Measurements from ENCODE around the gene ARHGAP6.
"Not testable (repeated sequence)": the region's sequence is repeated elsewhere in the genome, so short reads cannot be mapped to it uniquely, and the experiment has no call there.

The ARHGAP6 gene

GRCh38 chrX:11375614-11376119, 290.1 kb downstream of the ARHGAP6 start:
- Histone ChIP-seq H3K27ac (ENCODE audit: low read depth, low read length) (no peak overlapping the region), H3K27me3 (ENCODE audit: insufficient read depth, low read length) (no peaks in the 10 kb centered on the region), H3K79me2 (ENCODE audit: control insufficient read depth, insufficient read depth, low read length, unreplicated experiment) (no peaks in the 10 kb centered on the region), H3K4me3 (ENCODE audit: low read depth, low read length) (no peak overlapping the region), H3K4me1 (ENCODE audit: control insufficient read depth, insufficient read depth, low read length, unreplicated experiment) (peaks cover 12% of the 10 kb centered on the region), H2AFZ (ENCODE audit: low read length, unreplicated experiment) (no peak overlapping the region), H3K36me3 (ENCODE audit: insufficient read depth, low read length) (no peaks in the 10 kb centered on the region; the same call in 1 of the 2 replicates)

DNA sequence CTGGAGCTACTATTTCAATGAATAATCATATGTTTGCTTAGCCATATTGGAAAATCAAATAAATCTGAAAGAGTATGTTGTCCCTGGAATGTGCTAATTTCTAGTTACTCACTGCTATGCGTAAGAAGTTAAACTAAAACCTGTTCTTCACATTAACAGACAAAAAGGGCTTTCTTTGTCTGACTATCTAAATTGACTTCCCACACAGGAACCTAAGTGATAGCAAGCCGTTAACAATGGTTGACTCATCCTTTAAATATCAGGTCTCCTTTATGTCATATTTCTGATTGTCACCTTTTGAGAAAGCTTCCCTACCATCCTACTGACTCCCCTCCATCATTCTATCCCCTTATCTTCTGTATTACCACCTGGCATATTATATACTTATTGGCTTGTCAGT, 291.1 kb downstream of the ARHGAP6 start:
- Histone ChIP-seq H3K36me3 (ENCODE audit: insufficient read depth, low read length) (no peaks in the 10 kb centered on the region; the same call in 1 of the 2 replicates), H2AFZ (ENCODE audit: low read length, unreplicated experiment) (no peak overlapping the region), H3K27me3 (ENCODE audit: insufficient read depth, low read length) (no peaks in the 10 kb centered on the region), H3K4me3 (ENCODE audit: low read depth, low read length) (no peak overlapping the region), H3K4me1 (ENCODE audit: control insufficient read depth, insufficient read depth, low read length, unreplicated experiment) (peaks cover 2% of the 10 kb centered on the region), H3K27ac (ENCODE audit: low read depth, low read length) (no peak overlapping the region), H3K79me2 (ENCODE audit: control insufficient read depth, insufficient read depth, low read length, unreplicated experiment) (no peaks in the 10 kb centered on the region)

DNA sequence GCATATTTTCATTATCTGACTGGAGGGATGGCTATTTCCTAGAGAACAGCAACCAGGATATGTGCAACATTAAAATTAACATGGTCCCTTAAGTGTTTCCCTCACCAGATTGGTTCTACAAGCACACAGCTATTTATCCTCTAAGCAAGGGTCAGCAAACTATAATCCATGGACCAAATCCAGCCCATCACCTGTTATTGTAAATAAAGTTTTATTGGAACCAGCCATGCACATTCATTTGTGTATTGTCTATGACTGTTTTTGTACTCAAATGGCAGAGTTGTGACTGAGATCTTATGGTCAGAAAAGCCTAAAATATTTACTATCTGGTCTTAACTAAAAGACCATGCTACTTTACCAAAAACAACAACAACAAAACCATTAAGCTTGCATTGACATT, 294.6 kb downstream of the ARHGAP6 start:
- Histone ChIP-seq H3K79me2 (ENCODE audit: control insufficient read depth, insufficient read depth, low read length, unreplicated experiment) (no peaks in the 10 kb centered on the region), H3K27ac (ENCODE audit: low read depth, low read length) (no peak overlapping the region), H3K27me3 (ENCODE audit: insufficient read depth, low read length) (no peaks in the 10 kb centered on the region), H2AFZ (ENCODE audit: low read length, unreplicated experiment) (no peak overlapping the region), H3K4me1 (ENCODE audit: control insufficient read depth, insufficient read depth, low read length, unreplicated experiment) (peaks cover 5% of the 10 kb centered on the region), H3K4me3 (ENCODE audit: low read depth, low read length) (no peak overlapping the region), H3K36me3 (ENCODE audit: insufficient read depth, low read length) (no peaks in the 10 kb centered on the region)

DNA sequence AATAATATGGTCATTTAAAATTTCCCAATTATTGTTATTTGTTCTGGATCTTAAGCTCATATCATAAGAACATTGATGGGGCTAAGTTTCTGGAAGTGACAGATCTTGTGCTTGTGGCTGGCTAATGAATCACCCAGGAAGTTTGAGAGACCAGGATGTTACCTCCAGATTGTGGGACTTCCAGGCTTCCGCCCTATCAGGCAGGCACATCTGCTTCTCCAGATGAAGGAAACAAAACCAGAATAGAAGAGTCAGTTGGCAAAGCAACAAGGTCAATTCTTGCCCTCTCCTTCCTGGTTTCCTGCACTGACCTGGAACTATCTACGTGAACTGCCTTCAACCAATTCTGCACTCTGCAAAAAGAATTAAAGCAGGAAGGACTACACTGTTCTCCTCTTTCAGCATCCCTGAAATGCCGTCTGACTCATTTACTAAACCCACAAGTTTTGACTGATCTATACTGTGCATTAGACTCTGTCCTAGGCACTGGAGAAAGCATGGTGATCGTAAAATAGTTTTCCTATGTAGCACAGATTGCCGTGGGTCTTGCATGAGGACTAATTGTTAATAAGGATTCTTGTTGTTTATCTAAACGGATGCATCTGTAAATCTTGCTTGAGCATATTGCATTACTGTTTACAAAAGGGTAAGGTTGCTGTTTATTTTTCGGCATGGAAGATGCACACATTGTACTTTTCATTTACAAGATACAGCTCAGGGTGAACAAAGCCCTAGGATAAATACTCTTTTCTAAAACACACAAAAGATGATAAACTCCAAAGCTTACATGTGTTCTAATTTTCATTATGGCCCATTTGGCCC, 297.9 kb downstream of the ARHGAP6 start:
- H3K79me2 ChIP-seq (ENCODE audit: control insufficient read depth, insufficient read depth, low read length, unreplicated experiment) = no peaks in the 10 kb centered on the region
- H3K36me3 ChIP-seq (ENCODE audit: insufficient read depth, low read length) = no peaks in the 10 kb centered on the region
- no peak overlapping the region for H2AFZ ChIP-seq (ENCODE audit: low read length, unreplicated experiment)
- H3K27me3 ChIP-seq (ENCODE audit: insufficient read depth, low read length) = no peaks in the 10 kb centered on the region
- H3K4me1 ChIP-seq (ENCODE audit: control insufficient read depth, insufficient read depth, low read length, unreplicated experiment) = peaks cover 5% of the 10 kb centered on the region
- no peak overlapping the region for H3K4me3 ChIP-seq (ENCODE audit: low read depth, low read length)
- H3K27ac ChIP-seq (ENCODE audit: low read depth, low read length) = no peak overlapping the region

DNA sequence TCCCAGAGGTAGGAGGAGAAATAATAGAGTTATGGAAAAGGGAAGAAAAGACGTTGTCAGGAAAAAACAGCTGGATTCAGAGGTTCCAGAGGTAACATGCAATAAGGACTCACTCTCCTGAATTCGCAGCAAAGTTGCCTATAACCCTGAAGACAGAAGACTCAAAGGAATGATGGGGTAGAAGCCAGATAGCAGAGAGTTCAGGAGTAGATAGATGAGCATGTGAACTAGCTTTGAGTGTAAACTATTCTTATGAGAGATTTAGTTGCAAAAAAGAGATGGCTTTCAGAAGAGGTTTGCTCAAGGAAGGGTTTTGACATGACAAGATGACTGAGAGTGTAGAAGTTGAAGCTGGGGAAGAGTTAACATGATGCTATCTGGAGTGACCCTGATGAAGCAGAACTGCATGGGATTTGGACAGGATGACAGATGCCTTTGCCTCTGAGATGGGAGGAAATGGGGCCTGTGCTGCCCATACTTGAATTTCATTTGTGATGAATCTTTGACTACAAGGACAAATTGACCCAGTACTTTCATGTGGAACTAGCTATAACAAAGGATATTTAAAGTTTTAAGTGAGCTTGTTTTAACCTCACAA, 298.6 kb downstream of the ARHGAP6 start:
- Histone ChIP-seq H3K27me3 (ENCODE audit: insufficient read depth, low read length) (no peaks in the 10 kb centered on the region), H3K36me3 (ENCODE audit: insufficient read depth, low read length) (no peaks in the 10 kb centered on the region), H2AFZ (ENCODE audit: low read length, unreplicated experiment) (no peak overlapping the region), H3K27ac (ENCODE audit: low read depth, low read length) (no peak overlapping the region), H3K4me3 (ENCODE audit: low read depth, low read length) (no peak overlapping the region), H3K79me2 (ENCODE audit: control insufficient read depth, insufficient read depth, low read length, unreplicated experiment) (no peaks in the 10 kb centered on the region), H3K4me1 (ENCODE audit: control insufficient read depth, insufficient read depth, low read length, unreplicated experiment) (peaks cover 5% of the 10 kb centered on the region)

GRCh38 chrX:11365426-11365825, 300.3 kb downstream of the ARHGAP6 start:
- no peak overlapping the region for H3K27ac ChIP-seq (ENCODE audit: low read depth, low read length)
- H3K27me3 ChIP-seq (ENCODE audit: insufficient read depth, low read length) = no peaks in the 10 kb centered on the region
- no peak overlapping the region for H3K4me3 ChIP-seq (ENCODE audit: low read depth, low read length)
- H2AFZ ChIP-seq (ENCODE audit: low read length, unreplicated experiment) = no peak overlapping the region
- no peaks in the 10 kb centered on the region for H3K79me2 ChIP-seq (ENCODE audit: control insufficient read depth, insufficient read depth, low read length, unreplicated experiment)
- peaks cover 5% of the 10 kb centered on the region for H3K4me1 ChIP-seq (ENCODE audit: control insufficient read depth, insufficient read depth, low read length, unreplicated experiment)
- H3K36me3 ChIP-seq (ENCODE audit: insufficient read depth, low read length) = no peaks in the 10 kb centered on the region

DNA sequence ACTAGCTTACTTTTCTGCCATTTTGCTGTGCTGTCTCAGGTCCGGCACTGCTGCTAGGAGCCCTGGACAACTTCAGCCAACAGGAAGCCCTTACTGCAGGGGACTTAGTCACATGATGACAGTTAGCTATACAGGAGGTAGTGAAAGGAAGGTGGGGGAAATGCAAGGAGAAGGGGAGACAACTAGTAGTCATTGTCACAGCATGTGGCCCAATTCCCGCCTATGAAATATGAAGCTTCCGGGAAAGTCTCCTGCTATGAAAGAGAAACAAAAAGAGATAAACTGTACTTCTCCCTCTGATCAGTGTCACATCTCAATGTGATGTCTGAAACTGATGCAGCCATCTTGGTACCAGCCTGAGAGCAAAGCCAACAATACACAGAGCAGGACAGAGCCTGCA, 300.9 kb downstream of the ARHGAP6 start:
- Histone ChIP-seq H2AFZ (ENCODE audit: low read length, unreplicated experiment) (no peak overlapping the region), H3K27ac (ENCODE audit: low read depth, low read length) (no peak overlapping the region), H3K36me3 (ENCODE audit: insufficient read depth, low read length) (no peaks in the 10 kb centered on the region), H3K4me3 (ENCODE audit: low read depth, low read length) (no peak overlapping the region), H3K79me2 (ENCODE audit: control insufficient read depth, insufficient read depth, low read length, unreplicated experiment) (no peaks in the 10 kb centered on the region), H3K27me3 (ENCODE audit: insufficient read depth, low read length) (no peaks in the 10 kb centered on the region), H3K4me1 (ENCODE audit: control insufficient read depth, insufficient read depth, low read length, unreplicated experiment) (peaks cover 5% of the 10 kb centered on the region)

GRCh38 chrX:11363825-11364224, 301.9 kb downstream of the ARHGAP6 start:
- H3K27ac ChIP-seq (ENCODE audit: low read depth, low read length); H3K4me3 ChIP-seq (ENCODE audit: low read depth, low read length); H3K79me2 ChIP-seq (ENCODE audit: control insufficient read depth, insufficient read depth, low read length, unreplicated experiment); H3K4me1 ChIP-seq (ENCODE audit: control insufficient read depth, insufficient read depth, low read length, unreplicated experiment); H3K36me3 ChIP-seq (ENCODE audit: insufficient read depth, low read length); H2AFZ ChIP-seq (ENCODE audit: low read length, unreplicated experiment); H3K27me3 ChIP-seq (ENCODE audit: insufficient read depth, low read length): not testable (repeated sequence)

DNA sequence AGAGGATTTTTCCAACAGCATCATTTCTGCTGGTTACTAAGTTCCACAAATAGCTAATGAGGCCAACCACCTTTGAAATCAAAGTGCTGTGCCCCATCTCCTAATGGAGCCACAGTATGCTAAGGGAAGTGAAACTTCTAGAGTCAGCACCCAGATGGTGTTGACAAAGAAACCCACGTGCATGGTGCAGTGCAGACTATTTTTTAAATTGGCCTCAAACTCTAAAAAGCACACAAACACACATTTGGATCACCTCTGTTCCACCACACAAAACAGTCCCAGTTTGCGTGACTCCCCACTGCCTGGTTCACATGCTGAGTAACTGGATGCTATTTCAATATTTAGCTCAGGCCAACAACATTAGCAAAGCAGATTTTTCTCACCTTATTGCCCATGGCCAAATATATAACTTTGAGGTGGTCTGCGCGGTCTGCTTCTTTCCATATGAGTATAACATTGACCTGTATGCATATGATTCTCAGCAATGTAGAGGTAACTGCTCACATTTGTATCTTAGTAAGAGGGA, 302.6 kb downstream of the ARHGAP6 start:
- H3K36me3 ChIP-seq (ENCODE audit: insufficient read depth, low read length) = no peaks in the 10 kb centered on the region
- H3K79me2 ChIP-seq (ENCODE audit: control insufficient read depth, insufficient read depth, low read length, unreplicated experiment) = no peaks in the 10 kb centered on the region
- peaks cover 5% of the 10 kb centered on the region for H3K4me1 ChIP-seq (ENCODE audit: control insufficient read depth, insufficient read depth, low read length, unreplicated experiment)
- no peak overlapping the region for H3K4me3 ChIP-seq (ENCODE audit: low read depth, low read length)
- no peak overlapping the region for H3K27ac ChIP-seq (ENCODE audit: low read depth, low read length)
- H2AFZ ChIP-seq (ENCODE audit: low read length, unreplicated experiment) = no peak overlapping the region
- H3K27me3 ChIP-seq (ENCODE audit: insufficient read depth, low read length) = no peaks in the 10 kb centered on the region

- H3K36me3 ChIP-seq (ENCODE audit: insufficient read depth, low read length); H3K27me3 ChIP-seq (ENCODE audit: insufficient read depth, low read length); H3K79me2 ChIP-seq (ENCODE audit: control insufficient read depth, insufficient read depth, low read length, unreplicated experiment); H3K27ac ChIP-seq (ENCODE audit: low read depth, low read length); H3K4me3 ChIP-seq (ENCODE audit: low read depth, low read length); H3K4me1 ChIP-seq (ENCODE audit: control insufficient read depth, insufficient read depth, low read length, unreplicated experiment); H2AFZ ChIP-seq (ENCODE audit: low read length, unreplicated experiment): not testable (repeated sequence)
Observed at GRCh38 chrX:11361666-11362065, 304.1 kb downstream of the ARHGAP6 start.

DNA sequence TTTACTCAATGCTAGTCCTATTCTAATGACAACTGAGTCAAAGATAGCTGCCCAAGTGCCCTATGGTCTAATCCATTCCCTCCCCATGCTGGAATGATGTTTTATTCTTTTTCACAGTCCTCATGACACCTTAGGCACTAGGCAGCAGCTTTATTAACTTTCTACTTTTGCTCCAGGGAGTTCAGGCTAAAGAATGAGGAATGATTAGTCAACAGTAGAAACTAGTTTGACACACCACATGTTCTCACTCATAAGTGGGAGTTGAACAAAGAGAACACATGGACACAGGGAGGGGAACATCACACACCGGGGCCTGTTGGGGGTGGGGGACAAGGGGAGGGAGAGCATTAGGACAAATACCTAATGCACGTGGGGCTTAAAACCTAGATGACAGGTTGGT, 309.8 kb downstream of the ARHGAP6 start:
- H3K27ac ChIP-seq (ENCODE audit: low read depth, low read length); H3K79me2 ChIP-seq (ENCODE audit: control insufficient read depth, insufficient read depth, low read length, unreplicated experiment); H3K27me3 ChIP-seq (ENCODE audit: insufficient read depth, low read length); H3K4me3 ChIP-seq (ENCODE audit: low read depth, low read length); H2AFZ ChIP-seq (ENCODE audit: low read length, unreplicated experiment); H3K36me3 ChIP-seq (ENCODE audit: insufficient read depth, low read length): not testable (repeated sequence)
- peaks cover 26% of the 10 kb centered on the region for H3K4me1 ChIP-seq (ENCODE audit: control insufficient read depth, insufficient read depth, low read length, unreplicated experiment)
